ENCODE results near the gene MAX. TPM values are rescaled to one million over a fixed set of nuclear protein-coding genes. Genes with fewer than 3 reads are reported as not detected.

MAX gene
- total RNA-seq, 1 experiment from 2014 or later, result 72.9 TPM

DNA sequence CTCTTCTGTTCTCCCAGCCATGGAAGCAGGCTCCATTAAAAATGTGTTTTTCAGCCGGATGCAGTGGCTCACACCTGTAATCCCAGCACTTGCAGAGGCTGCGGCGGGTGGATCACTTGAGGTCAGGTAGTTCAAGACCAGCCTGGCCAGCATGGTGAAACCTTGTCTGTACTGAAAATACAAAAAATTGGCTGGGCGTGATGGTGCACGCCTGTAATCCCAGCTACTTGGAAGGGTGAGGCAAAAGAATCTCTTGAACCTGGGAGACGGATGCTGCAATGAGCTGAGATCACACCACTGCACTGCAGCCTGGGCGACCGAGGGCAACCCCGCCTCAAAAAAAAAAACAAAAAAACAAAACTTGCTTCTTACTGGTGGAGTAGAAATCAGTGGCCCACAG lies 75.8 kb downstream of the MAX start:
- Histone ChIP-seq H3K4me2 (ENCODE audit: insufficient read depth, insufficient read length, low read length) (no peak overlapping the region), H3K9ac (ENCODE audit: extremely low read depth, insufficient read length, low read length) (no peak overlapping the region), H3K27ac (ENCODE audit: insufficient read length, low read depth, low read length) (no peak overlapping the region), H2BK5ac (ENCODE audit: insufficient read length, low read length) (no peak overlapping the region), H3K23me2 (ENCODE audit: insufficient read length, low read depth, low read length, poor library complexity, severe bottlenecking) (no peaks in the 10 kb centered on the region), H4K8ac (replicated peaks; ENCODE audit: insufficient read length, low read depth, low read length) (no peak overlapping the region), H2BK120ac (ENCODE audit: low read depth, low read length, poor library complexity, severe bottlenecking) (no peak overlapping the region), H3K79me2 (ENCODE audit: insufficient read depth, low read length) (no peaks in the 10 kb centered on the region), H2BK12ac (ENCODE audit: insufficient read length, low read depth, low read length) (no peak overlapping the region), H2AFZ (ENCODE audit: low read length) (no peak overlapping the region), H4K5ac (ENCODE audit: insufficient read length, low read depth, low read length) (no peak overlapping the region), H3T11ph (ENCODE audit: low read length) (no peak overlapping the region), H3K79me1 (ENCODE audit: insufficient read depth, low read depth, low read length, poor library complexity, severe bottlenecking) (no peaks in the 10 kb centered on the region), H4K20me1 (ENCODE audit: control insufficient read depth, insufficient read depth, insufficient read length) (no peaks in the 10 kb centered on the region), H3K4me1 (ENCODE audit: insufficient read depth, low read length) (no peaks in the 10 kb centered on the region), H2AK5ac (ENCODE audit: insufficient read length, low read length) (no peak overlapping the region), H2BK15ac (ENCODE audit: low read depth, low read length) (no peak overlapping the region), H3K18ac (ENCODE audit: insufficient read length, low read depth, low read length) (no peak overlapping the region), H2BK20ac (ENCODE audit: low read depth, low read length, poor library complexity, severe bottlenecking) (no peak overlapping the region), H3K4ac (ENCODE audit: low read depth, low read length) (no peak overlapping the region), H3K23ac (ENCODE audit: insufficient read length, low read depth, low read length) (no peak overlapping the region), H3K56ac (ENCODE audit: insufficient read length, low read depth, low read length) (no peak overlapping the region), H3K14ac (ENCODE audit: insufficient read depth, low read length) (no peak overlapping the region), H3K27me3 (ENCODE audit: insufficient read depth, low read length) (no peaks in the 10 kb centered on the region), H3K9me3 (ENCODE audit: control insufficient read depth, low read depth, low read length) (no peaks in the 10 kb centered on the region), H4K91ac (ENCODE audit: insufficient read length, low read depth, low read length) (no peak overlapping the region)
- no peaks in the 10 kb centered on the region for H3K27me3 Mint-ChIP-seq (ENCODE audit: low read depth)
- TF ChIP-seq, protein P1, sequence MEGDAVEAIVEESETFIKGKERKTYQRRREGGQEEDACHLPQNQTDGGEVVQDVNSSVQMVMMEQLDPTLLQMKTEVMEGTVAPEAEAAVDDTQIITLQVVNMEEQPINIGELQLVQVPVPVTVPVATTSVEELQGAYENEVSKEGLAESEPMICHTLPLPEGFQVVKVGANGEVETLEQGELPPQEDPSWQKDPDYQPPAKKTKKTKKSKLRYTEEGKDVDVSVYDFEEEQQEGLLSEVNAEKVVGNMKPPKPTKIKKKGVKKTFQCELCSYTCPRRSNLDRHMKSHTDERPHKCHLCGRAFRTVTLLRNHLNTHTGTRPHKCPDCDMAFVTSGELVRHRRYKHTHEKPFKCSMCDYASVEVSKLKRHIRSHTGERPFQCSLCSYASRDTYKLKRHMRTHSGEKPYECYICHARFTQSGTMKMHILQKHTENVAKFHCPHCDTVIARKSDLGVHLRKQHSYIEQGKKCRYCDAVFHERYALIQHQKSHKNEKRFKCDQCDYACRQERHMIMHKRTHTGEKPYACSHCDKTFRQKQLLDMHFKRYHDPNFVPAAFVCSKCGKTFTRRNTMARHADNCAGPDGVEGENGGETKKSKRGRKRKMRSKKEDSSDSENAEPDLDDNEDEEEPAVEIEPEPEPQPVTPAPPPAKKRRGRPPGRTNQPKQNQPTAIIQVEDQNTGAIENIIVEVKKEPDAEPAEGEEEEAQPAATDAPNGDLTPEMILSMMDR (conservative IDR thresholded peaks at IDR 0.05), result no peak
- no CpG with 5 or more reads among the region's 9 CpGs for WGBS (ENCODE audit: extremely low coverage, insufficient read length, low lambda C conversion rate)
- H3K36me3 Mint-ChIP-seq (ENCODE audit: insufficient read depth in 1 of 3, low read depth in 3 of 3), result peaks cover 1 to 32% (median 23%) of the 10 kb centered on the region in 3 experiments; a peak in 6 of 7 replicates
- no peaks in the 10 kb centered on the region for H3K4me1 Mint-ChIP-seq
- H3K4me3 Mint-ChIP-seq, result no peak overlapping the region; a peak in 1 of 5 replicates
- no peak for DNase-seq
- H3K27ac Mint-ChIP-seq, result 0 out of 7 replicates have a peak overlapping the region, but pooled peaks of 1 of the 3 experiments have one; percentile 69
- no peaks in the 10 kb centered on the region for H3K9me3 Mint-ChIP-seq
